GM12875 (cell line): ENCODE results near the gene FAM117A.

Experiments
- H3K4me3 ChIP-seq: one replicate; pipeline ENCODE4 v1.5.1; 2011; ENCODE audit warnings: low read depth, low read length, control low read depth
- CTCF ChIP-seq: IDR thresholded peaks from 2 replicates; pipeline ENCODE4 v1.5.1; 2011; ENCODE audit warnings: low read depth, mild to moderate bottlenecking, control low read depth, inconsistent platforms, low read length, moderate library complexity, borderline replicate concordance; ENCODE audit not compliant: insufficient read depth

Gene FAM117A

GRCh38 chr17:49788478-49789242 lies 24.7 kb upstream of the FAM117A start, which contains the start of gene KAT7:
KAT7 (plus strand) TSS chr17:49788681; CDS start chr17:49788835, 154 bp downstream.
- peak within 1 kb of the TSS; percentile 89 for H3K4me3 ChIP-seq
- no peak for TF ChIP-seq CTCF

GRCh38 chr17:49787884-49788477 lies 24.1 kb upstream of the FAM117A start:
- TF ChIP-seq CTCF, result no peak
- peak overlapping the region; percentile 51 for H3K4me3 ChIP-seq

GRCh38 chr17:49784636-49785035 lies 20.7 kb upstream of the FAM117A start:
- TF ChIP-seq CTCF, result no peak
- H3K4me3 ChIP-seq, result no peak overlapping the region

- TF ChIP-seq CTCF, result no peak
- H3K4me3 ChIP-seq, result no peak overlapping the region
Observed at GRCh38 chr17:49783791-49784190, 19.9 kb upstream of the FAM117A start.

GRCh38 chr17:49783071-49783715 lies 19.3 kb upstream of the FAM117A start:
- no peak overlapping the region for H3K4me3 ChIP-seq
- TF ChIP-seq CTCF, result no peak

GRCh38 chr17:49779739-49780231 lies 15.9 kb upstream of the FAM117A start:
- TF ChIP-seq CTCF, result peak; percentile 47; the same call in 1 of the 2 replicates
- H3K4me3 ChIP-seq, result no peak overlapping the region
